SK-N-SH treated with all-trans-retinoic acid at 6 μM for 48 hours (cell line): Measurements from ENCODE around the gene TYRP1.

ENCODE experiments used
- GLIS3 ChIP-seq: fragments of 250-450 bp; sonication (Bioruptor Pico); IDR thresholded peaks from 2 replicates; pipeline ENCODE4 v1.5.0; 2020; ENCODE audit warnings: mild to moderate bottlenecking, moderate library complexity
- RARB ChIP-seq: fragments of 250-450 bp; sonication (Bioruptor Pico); IDR thresholded peaks from 2 replicates; pipeline ENCODE4 v1.8.0; 2021; ENCODE audit warnings: mild to moderate bottlenecking, moderate library complexity
- SNAI2 ChIP-seq: fragments of 250-450 bp; sonication (Bioruptor Pico); IDR thresholded peaks from 2 replicates; pipeline ENCODE4 v1.5.0; 2020; ENCODE audit warnings: mild to moderate bottlenecking, moderate library complexity
- TCF4 ChIP-seq: fragments of 250-450 bp; sonication (Bioruptor Pico); IDR thresholded peaks from 2 replicates; pipeline ENCODE4 v1.8.0; 2021; ENCODE audit warnings: mild to moderate bottlenecking, moderate library complexity, borderline replicate concordance
- TF ChIP-seq, protein P1 (sequence below): fragments of 250-450 bp; sonication (Bioruptor Pico); IDR thresholded peaks from 2 replicates; pipeline ENCODE4 v1.5.1; 2020; ENCODE audit warnings: low read depth, mild to moderate bottlenecking, moderate library complexity

DNA sequence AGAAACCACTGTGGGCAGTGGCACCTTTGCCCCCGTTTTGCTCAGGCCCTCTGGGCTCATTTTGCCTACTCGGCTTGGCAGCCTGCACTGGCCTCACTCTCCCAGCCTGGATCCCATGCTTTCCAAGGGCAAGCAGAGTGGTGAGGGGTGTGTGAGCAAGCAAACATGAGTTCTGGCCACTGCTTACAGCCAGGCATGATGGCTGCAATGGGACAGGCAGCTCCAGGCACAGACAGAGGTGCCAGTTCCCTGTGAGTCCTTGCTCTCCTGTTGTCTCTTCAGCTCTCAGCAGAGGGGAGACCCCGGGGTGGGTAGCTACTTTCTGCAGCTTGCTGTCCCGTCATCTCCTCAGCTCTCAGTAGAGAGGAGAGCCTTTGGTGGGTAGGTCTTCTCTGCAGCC lies 35.2 kb upstream of the TYRP1 start:
- no peak for TF ChIP-seq RARB (CRISPR knock-in tag)
- TF ChIP-seq, protein P1, sequence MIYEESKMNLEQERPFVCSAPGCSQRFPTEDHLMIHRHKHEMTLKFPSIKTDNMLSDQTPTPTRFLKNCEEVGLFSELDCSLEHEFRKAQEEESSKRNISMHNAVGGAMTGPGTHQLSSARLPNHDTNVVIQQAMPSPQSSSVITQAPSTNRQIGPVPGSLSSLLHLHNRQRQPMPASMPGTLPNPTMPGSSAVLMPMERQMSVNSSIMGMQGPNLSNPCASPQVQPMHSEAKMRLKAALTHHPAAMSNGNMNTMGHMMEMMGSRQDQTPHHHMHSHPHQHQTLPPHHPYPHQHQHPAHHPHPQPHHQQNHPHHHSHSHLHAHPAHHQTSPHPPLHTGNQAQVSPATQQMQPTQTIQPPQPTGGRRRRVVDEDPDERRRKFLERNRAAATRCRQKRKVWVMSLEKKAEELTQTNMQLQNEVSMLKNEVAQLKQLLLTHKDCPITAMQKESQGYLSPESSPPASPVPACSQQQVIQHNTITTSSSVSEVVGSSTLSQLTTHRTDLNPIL = no peak
- no peak for TF ChIP-seq SNAI2 (CRISPR knock-in tag)
- no peak for TF ChIP-seq TCF4 (CRISPR knock-in tag)
- no peak for TF ChIP-seq GLIS3 (CRISPR knock-in tag)
